HG02981 (cell line): ENCODE data around the gene CLIC5.

Source experiments
- ATAC-seq: cut with Tn5 transposase; IDR thresholded peaks from one replicate; pipeline ENCODE4 v1.9.1; 2021; ENCODE audit warnings: mild to moderate bottlenecking, moderate library complexity; ENCODE audit not compliant: unreplicated experiment

Gene CLIC5

DNA sequence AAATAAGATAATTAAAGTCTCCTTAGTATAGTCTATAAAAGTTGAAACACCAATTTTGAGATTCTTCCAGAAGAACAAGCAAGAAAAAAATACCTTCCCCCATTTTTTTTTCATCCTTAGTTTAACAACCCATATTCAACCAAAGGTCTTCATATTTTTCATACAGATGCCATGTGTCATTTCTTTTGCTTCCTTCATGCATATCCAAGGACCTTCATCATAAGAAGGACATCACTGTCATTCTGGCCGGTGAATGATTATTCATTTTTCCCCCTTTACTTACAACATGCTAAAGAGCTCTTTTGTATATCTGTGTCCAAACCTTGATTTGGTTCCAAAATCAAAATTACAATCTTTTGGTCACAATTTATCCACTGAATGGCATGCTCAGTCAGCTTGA lies 21.3 kb upstream of the CLIC5 start:
- ATAC-seq = no peak

- ATAC-seq = no peak
Measured at GRCh38 chr6:46035242-46035641, 19.6 kb upstream of the CLIC5 start.

GRCh38 chr6:46032110-46032998 lies 16.7 kb upstream of the CLIC5 start:
- no peak for ATAC-seq

DNA sequence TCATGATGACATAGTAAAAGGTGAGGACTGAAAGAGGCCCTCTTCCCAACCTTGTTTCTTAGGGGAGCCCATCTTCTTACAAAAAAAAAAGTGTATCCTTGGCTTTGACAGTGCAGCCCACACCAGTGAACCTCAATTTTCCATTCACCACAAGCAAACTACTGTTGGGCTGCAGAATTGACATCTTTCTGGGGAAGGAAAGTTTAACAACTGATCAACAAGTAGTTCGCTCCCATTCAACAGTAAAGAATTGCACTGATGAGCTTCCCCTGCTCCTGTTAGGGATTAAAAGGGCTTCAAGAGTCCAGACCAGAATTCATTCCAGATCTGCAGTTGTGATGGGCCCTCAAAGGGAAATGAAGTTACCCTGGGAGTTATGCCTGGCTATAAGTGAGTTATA lies 13.9 kb upstream of the CLIC5 start:
- no peak for ATAC-seq

- no peak for ATAC-seq
Measured at GRCh38 chr6:46026307-46026706, 10.6 kb upstream of the CLIC5 start.

DNA sequence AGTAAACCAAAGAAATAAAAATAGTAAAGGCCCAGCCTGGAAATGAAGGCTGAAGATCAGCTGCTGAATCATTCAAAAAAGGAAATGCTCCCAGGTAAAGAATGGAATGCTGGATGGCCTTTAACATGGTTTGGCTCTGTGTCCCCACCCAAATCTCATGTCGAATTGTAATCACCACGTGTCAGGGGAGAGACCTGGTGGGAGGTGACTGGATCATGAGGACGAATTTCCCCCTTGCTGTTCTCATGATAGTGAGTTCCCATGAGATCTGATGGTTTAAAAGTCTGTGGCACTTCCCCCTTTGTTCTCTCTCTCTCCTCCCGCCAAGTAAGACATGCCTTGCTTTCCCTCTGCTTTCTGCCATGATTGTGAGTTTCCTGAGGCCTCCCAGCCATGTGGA lies 9.9 kb upstream of the CLIC5 start:
- ATAC-seq = no peak

GRCh38 chr6:46024124-46024769 lies 8.6 kb upstream of the CLIC5 start:
- ATAC-seq = no peak

- ATAC-seq = no peak
Measured at GRCh38 chr6:46023216-46023915, 7.7 kb upstream of the CLIC5 start.

- ATAC-seq = no peak
Measured at GRCh38 chr6:46022106-46022948, 6.7 kb upstream of the CLIC5 start.

- no peak for ATAC-seq
Measured at GRCh38 chr6:46017726-46018125, 2.1 kb upstream of the CLIC5 start.

DNA sequence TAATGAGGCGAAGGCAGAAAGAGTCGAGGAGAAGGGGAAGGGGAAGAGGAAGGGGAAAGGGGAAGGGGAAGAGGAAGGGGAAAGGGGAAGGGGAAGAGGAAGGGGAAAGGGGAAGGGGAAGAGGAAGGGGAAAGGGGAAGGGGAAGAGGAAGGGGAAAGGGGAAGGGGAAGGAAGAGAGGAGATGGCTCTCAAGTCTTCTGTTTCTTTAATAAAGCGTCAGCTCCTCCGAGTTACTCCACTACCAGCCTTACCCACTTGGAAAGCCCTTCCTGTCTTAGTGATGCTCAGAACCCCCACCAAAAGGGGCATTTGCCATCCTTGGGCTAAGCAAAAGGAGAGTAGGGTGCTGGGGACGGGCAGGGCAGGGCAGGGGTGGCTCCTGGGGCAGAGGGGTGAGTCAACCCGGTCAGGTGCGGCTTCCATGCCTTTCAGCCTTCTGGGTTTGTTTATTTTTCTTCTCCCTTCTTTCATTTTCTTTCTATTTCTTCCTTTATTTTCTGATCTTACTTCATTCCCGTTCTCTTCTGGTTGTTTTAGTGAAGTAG lies 476 bp upstream of the CLIC5 start:
- no peak for ATAC-seq

DNA sequence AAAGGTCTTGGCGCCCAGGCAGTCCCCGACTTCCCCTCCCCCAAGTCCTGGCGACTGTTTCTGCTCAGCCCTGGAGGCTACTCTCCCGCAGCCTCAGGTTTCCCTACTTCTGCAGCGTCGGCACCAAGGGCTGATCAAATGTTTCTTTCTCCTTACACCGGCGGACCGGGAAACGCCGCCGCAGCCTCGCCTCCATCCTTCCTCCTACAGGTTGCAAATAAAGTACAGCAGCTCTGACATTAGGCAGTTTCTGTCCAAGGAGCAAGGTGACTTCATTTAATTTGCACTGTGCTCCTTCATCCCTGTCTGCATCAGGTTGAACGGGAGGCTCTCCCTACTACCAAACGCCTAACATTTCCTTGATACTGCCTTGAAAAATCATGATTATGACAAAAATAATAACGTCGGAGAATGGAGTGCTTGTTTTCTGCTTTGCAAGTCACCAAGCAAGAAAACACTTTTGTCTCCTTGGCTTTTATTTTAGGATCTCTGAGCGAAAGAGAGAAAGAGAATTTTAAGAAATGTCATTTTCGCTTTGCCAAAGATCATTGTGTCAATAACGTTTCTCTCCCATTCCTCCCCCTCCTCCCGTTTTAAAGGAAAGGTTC lies 1.0 kb downstream of the CLIC5 start:
- ATAC-seq = no peak

DNA sequence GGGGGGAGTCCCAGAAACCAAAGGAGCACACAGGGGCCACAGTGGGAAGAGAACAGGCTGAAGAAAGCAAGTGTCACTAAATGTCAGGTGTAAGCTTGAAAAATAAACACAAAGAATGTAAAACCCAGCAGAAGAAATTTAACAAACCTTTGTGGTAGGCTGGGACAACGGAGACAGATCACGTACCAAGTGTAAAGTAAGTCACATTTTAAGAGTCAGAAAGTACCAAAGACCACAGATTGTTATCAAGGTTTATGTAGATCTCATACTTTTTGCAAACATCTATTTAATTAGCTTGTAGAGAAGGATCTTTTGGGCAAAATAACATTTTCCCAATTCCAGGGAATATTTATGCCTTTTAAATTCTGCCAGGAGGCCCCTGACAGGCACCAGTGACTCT lies 1.6 kb downstream of the CLIC5 start:
- no peak for ATAC-seq

- no peak for ATAC-seq
Measured at GRCh38 chr6:46013639-46014038, 2.0 kb downstream of the CLIC5 start.

DNA sequence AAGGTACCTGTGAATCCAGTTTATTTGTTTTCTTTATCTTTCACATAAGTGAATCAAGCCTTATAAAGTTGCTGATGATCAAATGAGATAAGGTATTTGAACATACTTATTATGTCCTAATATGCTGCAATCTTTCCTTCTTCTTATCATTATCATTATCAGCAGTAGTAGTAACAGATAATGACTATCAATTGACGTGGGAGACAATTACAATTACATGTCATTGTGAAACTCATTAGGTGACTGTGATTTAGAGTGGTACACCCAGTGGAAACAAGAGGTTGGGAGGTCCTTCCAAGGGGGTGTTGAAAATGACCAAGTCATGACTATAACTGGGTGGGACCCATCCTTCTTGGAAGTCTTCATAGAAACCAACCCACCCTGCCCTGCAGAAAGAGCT lies 2.8 kb downstream of the CLIC5 start:
- ATAC-seq = no peak

- ATAC-seq = peak; percentile 96
Measured at GRCh38 chr6:46011188-46012085, 4.2 kb downstream of the CLIC5 start.

DNA sequence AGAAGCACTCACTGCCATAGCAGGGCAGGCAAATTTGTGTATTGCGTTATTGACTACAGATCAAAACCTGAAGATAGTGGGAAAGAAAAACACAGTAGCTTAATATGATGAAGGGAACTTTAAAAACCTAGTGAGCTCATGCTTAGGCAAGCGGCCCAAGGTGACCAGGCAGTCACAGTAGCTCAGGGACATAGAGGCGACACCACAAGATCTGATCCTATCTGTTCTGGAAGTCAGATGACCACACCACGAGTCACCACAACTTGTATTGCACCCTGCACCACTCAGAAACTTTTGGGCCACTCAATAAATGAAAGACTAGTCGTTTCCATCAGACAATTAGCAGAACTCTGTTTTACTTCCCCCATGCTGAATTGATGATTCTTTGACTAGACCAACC lies 4.9 kb downstream of the CLIC5 start:
- no peak for ATAC-seq

- no peak for ATAC-seq
Measured at GRCh38 chr6:46010270-46010669, 5.4 kb downstream of the CLIC5 start.

DNA sequence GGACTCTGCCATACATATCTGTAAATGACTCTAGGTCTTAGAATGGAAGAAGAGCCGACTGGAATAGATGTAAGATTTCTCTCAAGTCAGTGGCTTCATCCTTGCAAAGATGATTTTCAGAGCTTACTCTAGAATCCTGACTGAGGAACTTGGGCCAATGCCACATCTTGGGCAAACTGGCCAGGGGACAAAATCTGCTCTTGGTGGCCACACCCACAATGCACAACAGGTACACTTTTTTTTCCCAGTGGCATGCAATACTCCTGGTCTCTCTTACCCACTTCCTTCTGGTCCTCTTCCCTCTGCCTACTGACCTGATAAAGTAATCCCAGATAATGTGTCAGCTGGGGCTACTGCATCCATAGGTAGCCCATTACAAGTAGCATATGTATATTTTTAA lies 13.4 kb downstream of the CLIC5 start:
- no peak for ATAC-seq
